Osteocyte (in vitro differentiated cells): ENCODE results near the gene KRCC1. TPM values are rescaled to one million over a fixed set of nuclear protein-coding genes. Genes with fewer than 3 reads are reported as not detected.

Experiments
- DNase-seq: peaks from one replicate; pipeline ENCODE4 v3.0.0; 2021; ENCODE audit warnings: mixed read lengths; ENCODE audit not compliant: unreplicated experiment; ENCODE audit errors: extremely low spot score
- H3K27ac Mint-ChIP-seq: one replicate; pipeline ENCODE4 v1.8.0; 2021; ENCODE audit warnings: mild to moderate bottlenecking, mixed read lengths; ENCODE audit not compliant: unreplicated experiment
- H3K27me3 Mint-ChIP-seq: one replicate; pipeline ENCODE4 v1.8.0; 2021; ENCODE audit warnings: mixed read lengths; ENCODE audit not compliant: unreplicated experiment
- H3K36me3 Mint-ChIP-seq: one replicate; pipeline ENCODE4 v1.8.0; 2021; ENCODE audit warnings: mixed read lengths; ENCODE audit not compliant: unreplicated experiment
- H3K4me1 Mint-ChIP-seq: one replicate; pipeline ENCODE4 v1.8.0; 2021; ENCODE audit warnings: mixed read lengths; ENCODE audit not compliant: unreplicated experiment
- H3K4me3 Mint-ChIP-seq: one replicate; pipeline ENCODE4 v1.8.0; 2021; ENCODE audit warnings: mild to moderate bottlenecking, moderate library complexity, mixed read lengths; ENCODE audit not compliant: unreplicated experiment
- H3K9me3 Mint-ChIP-seq: one replicate; pipeline ENCODE4 v1.8.0; 2021; ENCODE audit warnings: mixed read lengths; ENCODE audit not compliant: unreplicated experiment
- total RNA-seq: library from RNA; stranded (reverse); gene quantifications from 2 replicates; pipeline ENCODE4 v1.2.1, GENCODE V29; 2021
- TF ChIP-seq, protein P1 (sequence below): fragments of 200-600 bp; sonication (generic); IDR thresholded peaks from 2 replicates; pipeline ENCODE4 v1.5.0; 2021; ENCODE audit warnings: antibody characterized with exemption, mild to moderate bottlenecking, moderate library complexity

KRCC1 gene
- total RNA-seq, 1 donor from 2014 or later = 22.4 TPM

DNA sequence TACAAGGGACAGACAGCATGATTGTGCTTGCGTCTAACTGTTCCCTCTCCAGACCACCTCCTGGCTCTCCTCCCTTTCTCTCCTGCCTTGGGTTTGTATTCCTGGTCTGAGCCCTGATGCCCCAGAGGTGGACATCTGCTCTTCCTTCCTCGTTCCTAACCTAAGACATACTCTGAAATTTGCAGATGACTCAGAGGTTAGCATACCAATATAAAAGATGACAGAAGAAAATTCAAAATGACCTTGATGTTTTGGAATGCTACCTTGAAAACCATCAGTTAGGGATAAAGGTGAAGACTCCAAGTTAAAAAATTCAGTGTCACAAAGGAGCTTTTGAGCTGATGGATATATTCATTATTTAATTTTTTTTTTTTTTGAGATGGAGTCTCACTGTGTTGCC, 25.0 kb upstream of the KRCC1 start:
- H3K36me3 Mint-ChIP-seq = no peaks in the 10 kb centered on the region
- H3K27me3 Mint-ChIP-seq = peaks cover under 1% of the 10 kb centered on the region
- no peak overlapping the region for H3K27ac Mint-ChIP-seq

DNA sequence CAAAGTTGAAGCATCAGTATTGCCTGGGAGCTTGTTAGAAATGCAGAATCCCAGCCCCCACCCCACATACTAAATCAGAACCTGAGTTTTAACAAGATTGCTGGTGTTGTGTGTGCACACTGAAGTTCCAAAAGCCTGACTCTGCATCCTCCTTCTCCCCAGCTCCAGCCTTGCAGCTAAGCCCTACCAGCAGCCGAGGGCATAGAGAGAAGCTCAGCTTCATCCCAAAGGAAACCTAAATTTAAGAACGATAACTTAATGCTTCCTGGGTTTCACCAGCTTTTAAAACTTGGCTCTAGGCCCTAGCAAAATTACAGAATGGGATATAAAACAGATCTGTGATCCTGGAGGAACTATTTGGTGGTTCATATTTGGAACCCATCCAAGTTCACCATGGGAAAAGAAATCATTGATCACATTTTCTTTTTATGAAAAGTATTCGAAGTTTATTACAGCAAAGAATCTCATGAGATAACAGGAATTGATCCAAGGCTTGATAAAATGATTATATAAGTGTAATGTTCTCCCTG, 23.1 kb upstream of the KRCC1 start:
- no peak overlapping the region for H3K27ac Mint-ChIP-seq
- no peak overlapping the region for H3K4me3 Mint-ChIP-seq

More for the DNA sequence above, 25.0 kb upstream of the KRCC1 start:
- Mint-ChIP-seq H3K9me3 (no peaks in the 10 kb centered on the region), H3K4me3 (no peak overlapping the region), H3K4me1 (no peaks in the 10 kb centered on the region)
- DNase-seq = no peak
- TF ChIP-seq, protein P1, sequence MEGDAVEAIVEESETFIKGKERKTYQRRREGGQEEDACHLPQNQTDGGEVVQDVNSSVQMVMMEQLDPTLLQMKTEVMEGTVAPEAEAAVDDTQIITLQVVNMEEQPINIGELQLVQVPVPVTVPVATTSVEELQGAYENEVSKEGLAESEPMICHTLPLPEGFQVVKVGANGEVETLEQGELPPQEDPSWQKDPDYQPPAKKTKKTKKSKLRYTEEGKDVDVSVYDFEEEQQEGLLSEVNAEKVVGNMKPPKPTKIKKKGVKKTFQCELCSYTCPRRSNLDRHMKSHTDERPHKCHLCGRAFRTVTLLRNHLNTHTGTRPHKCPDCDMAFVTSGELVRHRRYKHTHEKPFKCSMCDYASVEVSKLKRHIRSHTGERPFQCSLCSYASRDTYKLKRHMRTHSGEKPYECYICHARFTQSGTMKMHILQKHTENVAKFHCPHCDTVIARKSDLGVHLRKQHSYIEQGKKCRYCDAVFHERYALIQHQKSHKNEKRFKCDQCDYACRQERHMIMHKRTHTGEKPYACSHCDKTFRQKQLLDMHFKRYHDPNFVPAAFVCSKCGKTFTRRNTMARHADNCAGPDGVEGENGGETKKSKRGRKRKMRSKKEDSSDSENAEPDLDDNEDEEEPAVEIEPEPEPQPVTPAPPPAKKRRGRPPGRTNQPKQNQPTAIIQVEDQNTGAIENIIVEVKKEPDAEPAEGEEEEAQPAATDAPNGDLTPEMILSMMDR = no peak

DNA sequence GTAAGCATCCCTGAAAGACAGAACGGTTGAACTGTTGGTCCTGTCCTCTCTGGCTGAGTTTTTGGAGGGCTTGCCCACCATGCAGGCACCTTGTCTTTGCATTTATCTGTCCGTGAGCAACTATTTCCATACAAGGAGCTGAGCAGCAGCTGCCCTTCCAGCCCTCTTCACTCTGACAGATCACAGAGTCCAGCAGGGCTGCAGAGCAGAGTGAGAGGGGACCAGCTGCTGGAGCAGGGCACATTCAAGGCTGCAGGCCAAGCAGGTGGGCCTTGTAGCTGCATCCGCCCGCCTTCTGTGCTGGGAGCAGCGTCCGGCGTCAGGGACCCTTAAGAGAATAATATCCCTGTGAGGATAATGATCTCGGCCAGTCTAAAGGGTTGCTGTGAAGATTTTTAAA, 21.5 kb upstream of the KRCC1 start:
- no peaks in the 10 kb centered on the region for H3K36me3 Mint-ChIP-seq
- peaks cover 2% of the 10 kb centered on the region for H3K4me1 Mint-ChIP-seq
- H3K9me3 Mint-ChIP-seq = no peaks in the 10 kb centered on the region
- H3K27me3 Mint-ChIP-seq = no peaks in the 10 kb centered on the region
- DNase-seq = peak; percentile 76
- H3K4me3 Mint-ChIP-seq = no peak overlapping the region
- TF ChIP-seq, protein P1 = no peak
- H3K27ac Mint-ChIP-seq = no peak overlapping the region

More for the DNA sequence above, 23.1 kb upstream of the KRCC1 start:
- no peaks in the 10 kb centered on the region for H3K9me3 Mint-ChIP-seq
- no peaks in the 10 kb centered on the region for H3K27me3 Mint-ChIP-seq
- DNase-seq = no peak
- peaks cover 2% of the 10 kb centered on the region for H3K4me1 Mint-ChIP-seq
- TF ChIP-seq, protein P1 = no peak
- no peaks in the 10 kb centered on the region for H3K36me3 Mint-ChIP-seq

DNA sequence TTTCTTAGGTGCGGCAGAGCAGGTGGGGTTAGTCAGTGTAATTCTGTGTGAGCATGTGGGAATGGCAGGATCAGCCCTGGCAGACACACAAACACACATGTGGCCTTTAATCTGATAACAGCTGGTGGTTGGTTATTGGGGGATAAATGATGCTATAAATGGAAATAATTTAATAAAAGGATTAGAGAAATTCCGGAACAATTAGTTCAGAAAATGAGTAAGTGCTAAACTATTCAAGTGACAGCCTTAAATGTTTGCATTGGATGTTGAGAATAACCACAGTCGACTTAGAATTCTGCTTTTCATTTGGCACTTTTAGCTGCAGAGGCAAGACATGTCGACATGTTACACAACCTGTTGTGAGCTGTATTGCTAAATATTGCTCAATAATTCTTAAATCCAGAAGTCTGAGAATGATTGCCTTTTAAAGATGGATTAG, 19.3 kb upstream of the KRCC1 start:
- Mint-ChIP-seq H3K27me3 (no peaks in the 10 kb centered on the region), H3K4me1 (peaks cover 2% of the 10 kb centered on the region), H3K36me3 (no peaks in the 10 kb centered on the region), H3K27ac (no peak overlapping the region), H3K9me3 (no peaks in the 10 kb centered on the region), H3K4me3 (no peak overlapping the region)
- TF ChIP-seq, protein P1 = no peak
- no peak for DNase-seq

DNA sequence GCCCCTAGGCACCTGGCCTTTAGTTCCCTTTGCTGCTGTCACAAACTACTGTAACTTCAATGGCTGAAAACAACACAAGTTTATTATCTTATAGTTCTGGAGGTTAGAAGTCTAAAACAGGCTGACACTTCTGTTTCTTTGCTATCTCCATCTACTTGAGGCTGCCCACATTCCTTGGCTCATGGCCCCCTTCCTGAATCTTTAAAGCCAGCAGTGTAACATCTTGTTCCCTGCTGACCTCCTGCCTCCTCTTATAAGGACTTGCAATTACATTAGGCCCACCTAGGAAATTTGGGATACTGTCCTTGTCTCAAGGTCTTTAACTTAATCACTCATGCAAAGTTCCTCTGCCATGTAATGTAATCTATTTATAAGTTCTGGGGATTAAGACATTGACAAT, 18.6 kb upstream of the KRCC1 start:
- peaks cover 4% of the 10 kb centered on the region for H3K27me3 Mint-ChIP-seq
- H3K4me3 Mint-ChIP-seq = no peak overlapping the region
- H3K4me1 Mint-ChIP-seq = peaks cover 2% of the 10 kb centered on the region
- no peaks in the 10 kb centered on the region for H3K9me3 Mint-ChIP-seq
- H3K36me3 Mint-ChIP-seq = no peaks in the 10 kb centered on the region
- no peak overlapping the region for H3K27ac Mint-ChIP-seq
- TF ChIP-seq, protein P1 = no peak
- DNase-seq = peak; percentile 5
